ENCODE measurements around the gene SEC14L1. TPM values are rescaled to one million over a fixed set of nuclear protein-coding genes. Genes with fewer than 3 reads are reported as not detected.
"Not testable (repeated sequence)": the region's sequence is repeated elsewhere in the genome, so short reads cannot be mapped to it uniquely, and the experiment has no call there.

The SEC14L1 gene
- total RNA-seq, 4 donors from 2014 or later = 38.4 to 86.1 (median 40.1) TPM

DNA sequence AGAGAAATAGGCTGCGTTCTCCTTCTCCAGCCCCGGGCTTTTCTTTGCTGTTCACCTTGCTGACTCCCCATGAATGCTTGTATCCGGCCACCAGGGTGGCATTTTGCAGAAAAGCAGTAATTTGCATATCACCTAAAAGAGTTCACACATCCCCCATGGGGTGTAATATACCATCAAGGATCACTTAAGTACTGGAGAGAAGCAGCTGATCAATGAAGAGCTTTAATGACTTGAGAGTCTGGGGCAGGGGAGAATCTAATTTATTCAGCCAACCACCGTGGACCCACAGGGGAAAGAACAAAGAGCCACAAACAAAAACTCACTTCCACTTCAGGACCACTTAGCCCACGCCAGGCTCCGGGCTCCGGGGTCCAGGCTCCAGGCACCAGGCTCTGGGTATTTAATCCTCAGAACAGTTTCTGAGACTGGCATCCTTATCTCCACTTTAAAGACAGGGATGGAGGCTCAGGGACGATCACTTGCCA lies 33.9 kb upstream of the SEC14L1 start:
- WGBS, 2 donors (ENCODE audit: low coverage in 1 of 2) = 75 to 96% methylated on average over 2 to 5 of the region's 8 CpGs
- Histone ChIP-seq H3K27ac (no peak overlapping the region), H3K27me3 (no peaks in the 10 kb centered on the region), H3K4me1 (peaks cover 0 to 35% (median 12%) of the 10 kb centered on the region in 3 donors), H3K36me3 (no peaks in the 10 kb centered on the region), H3K9me3 (no peaks in the 10 kb centered on the region), H3K4me3 (no peak overlapping the region)
- no peak for TF ChIP-seq POLR2AphosphoS5 (IDR thresholded peaks at IDR 0.05)
- TF ChIP-seq, protein P1, sequence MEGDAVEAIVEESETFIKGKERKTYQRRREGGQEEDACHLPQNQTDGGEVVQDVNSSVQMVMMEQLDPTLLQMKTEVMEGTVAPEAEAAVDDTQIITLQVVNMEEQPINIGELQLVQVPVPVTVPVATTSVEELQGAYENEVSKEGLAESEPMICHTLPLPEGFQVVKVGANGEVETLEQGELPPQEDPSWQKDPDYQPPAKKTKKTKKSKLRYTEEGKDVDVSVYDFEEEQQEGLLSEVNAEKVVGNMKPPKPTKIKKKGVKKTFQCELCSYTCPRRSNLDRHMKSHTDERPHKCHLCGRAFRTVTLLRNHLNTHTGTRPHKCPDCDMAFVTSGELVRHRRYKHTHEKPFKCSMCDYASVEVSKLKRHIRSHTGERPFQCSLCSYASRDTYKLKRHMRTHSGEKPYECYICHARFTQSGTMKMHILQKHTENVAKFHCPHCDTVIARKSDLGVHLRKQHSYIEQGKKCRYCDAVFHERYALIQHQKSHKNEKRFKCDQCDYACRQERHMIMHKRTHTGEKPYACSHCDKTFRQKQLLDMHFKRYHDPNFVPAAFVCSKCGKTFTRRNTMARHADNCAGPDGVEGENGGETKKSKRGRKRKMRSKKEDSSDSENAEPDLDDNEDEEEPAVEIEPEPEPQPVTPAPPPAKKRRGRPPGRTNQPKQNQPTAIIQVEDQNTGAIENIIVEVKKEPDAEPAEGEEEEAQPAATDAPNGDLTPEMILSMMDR (IDR thresholded peaks at IDR 0.05) = no peak
- TF ChIP-seq POLR2A (IDR thresholded peaks at IDR 0.05) = no peak
- no peak for TF ChIP-seq EP300 (IDR thresholded peaks at IDR 0.05)
- ATAC-seq = no peak

DNA sequence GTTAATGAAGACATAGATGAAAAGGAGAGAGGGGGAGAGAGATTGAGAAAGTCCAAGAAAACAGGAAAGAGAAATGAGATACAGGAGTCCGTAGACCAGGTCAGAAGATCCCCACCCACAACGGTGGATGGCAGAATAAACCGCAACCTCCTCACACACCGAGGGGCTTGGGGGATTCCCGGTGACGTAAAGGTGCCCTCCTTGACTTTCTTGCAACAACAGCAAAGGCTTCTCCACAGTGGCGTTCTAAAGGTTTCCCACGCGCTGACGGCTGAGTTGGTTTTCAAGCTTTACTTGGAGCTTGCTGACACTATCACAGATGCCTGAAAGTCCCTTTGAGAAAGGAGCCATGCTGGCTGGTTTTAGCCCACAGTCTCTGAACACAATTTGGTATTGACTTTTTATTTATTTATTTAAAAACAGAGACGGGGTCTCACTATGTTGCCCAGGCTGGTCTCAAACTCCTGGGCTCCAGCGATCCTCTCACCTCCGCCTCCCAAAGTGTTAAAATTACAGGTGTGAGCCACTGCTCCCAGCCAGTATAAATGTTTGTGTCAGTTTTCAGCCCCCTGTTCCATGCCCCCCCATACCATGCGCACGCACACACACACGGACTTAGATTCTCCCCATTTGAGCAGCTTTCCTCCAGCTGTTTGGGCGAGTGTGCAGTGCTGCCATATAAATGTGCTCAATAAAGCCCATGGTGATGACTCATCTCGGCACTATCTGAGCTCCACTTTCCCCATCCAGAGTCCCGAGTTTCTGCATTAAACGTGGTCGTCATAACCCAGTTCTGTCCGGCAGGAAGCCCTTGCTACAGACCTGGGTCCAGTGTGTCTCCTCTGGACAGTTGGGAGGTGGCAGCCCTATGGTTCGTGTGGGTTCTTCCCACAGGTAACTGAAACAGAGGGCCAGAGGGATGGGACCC lies 33.0 kb upstream of the SEC14L1 start:
- H3K9me3 ChIP-seq = no peaks in the 10 kb centered on the region
- no peak for ATAC-seq
- peak overlapping the region in 2 of 4 donors; percentile 10 to 78 for H3K27ac ChIP-seq
- TF ChIP-seq, protein P1 (IDR thresholded peaks at IDR 0.05) = no peak
- TF ChIP-seq POLR2AphosphoS5 (IDR thresholded peaks at IDR 0.05) = no peak
- no peaks in the 10 kb centered on the region for H3K27me3 ChIP-seq
- H3K36me3 ChIP-seq = no peaks in the 10 kb centered on the region
- no peak overlapping the region for H3K4me3 ChIP-seq
- peaks cover 0 to 35% (median 12%) of the 10 kb centered on the region in 3 donors for H3K4me1 ChIP-seq
- WGBS, 2 donors (ENCODE audit: low coverage in 1 of 2) = 71 to 87% methylated on average over 9 to 18 of the region's 23 CpGs

DNA sequence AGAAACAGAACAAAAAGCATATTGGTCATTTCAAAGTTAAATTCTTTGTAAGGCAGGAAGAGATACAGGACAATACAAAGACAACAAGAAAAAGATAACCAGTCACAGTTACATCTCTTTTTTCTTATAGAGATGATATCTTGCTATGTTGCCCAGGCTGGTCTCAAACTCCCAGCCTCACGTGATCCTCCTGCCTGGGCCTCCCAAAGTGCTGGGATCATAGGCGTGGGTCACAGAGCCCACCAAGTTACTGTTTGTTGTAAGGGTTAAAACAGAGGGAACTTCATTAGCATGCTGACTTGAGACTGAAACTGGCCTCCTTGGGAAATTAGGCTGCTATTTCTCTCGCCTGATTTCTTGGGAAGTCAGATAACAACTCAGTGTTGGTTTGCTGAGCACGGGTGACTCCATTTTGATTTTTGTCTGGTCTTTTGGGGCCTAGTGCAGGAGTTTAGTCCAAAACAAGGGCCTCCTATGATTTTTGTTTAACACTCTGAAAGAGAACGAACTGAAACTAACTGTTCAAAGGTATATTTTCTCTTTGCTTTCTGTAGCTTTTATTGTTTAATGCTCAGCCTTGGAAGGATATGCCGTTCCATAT lies 31.5 kb upstream of the SEC14L1 start:
- TF ChIP-seq POLR2A (IDR thresholded peaks at IDR 0.05) = no peak
- TF ChIP-seq, protein P1 (IDR thresholded peaks at IDR 0.05) = no peak
- TF ChIP-seq EP300 (IDR thresholded peaks at IDR 0.05) = no peak
- TF ChIP-seq POLR2AphosphoS5 (IDR thresholded peaks at IDR 0.05) = no peak
- H3K36me3 ChIP-seq = no peaks in the 10 kb centered on the region
- no peak for ATAC-seq
- WGBS, 2 donors (ENCODE audit: low coverage in 1 of 2) = 66 to 74% methylated on average over 3 to 6 of the region's 6 CpGs
- peaks cover 0 to 35% (median 12%) of the 10 kb centered on the region in 3 donors for H3K4me1 ChIP-seq
- no peaks in the 10 kb centered on the region for H3K27me3 ChIP-seq
- peak overlapping the region; percentile 31 to 79 (median 76) for H3K27ac ChIP-seq
- no peaks in the 10 kb centered on the region for H3K9me3 ChIP-seq
- no peak overlapping the region for H3K4me3 ChIP-seq

DNA sequence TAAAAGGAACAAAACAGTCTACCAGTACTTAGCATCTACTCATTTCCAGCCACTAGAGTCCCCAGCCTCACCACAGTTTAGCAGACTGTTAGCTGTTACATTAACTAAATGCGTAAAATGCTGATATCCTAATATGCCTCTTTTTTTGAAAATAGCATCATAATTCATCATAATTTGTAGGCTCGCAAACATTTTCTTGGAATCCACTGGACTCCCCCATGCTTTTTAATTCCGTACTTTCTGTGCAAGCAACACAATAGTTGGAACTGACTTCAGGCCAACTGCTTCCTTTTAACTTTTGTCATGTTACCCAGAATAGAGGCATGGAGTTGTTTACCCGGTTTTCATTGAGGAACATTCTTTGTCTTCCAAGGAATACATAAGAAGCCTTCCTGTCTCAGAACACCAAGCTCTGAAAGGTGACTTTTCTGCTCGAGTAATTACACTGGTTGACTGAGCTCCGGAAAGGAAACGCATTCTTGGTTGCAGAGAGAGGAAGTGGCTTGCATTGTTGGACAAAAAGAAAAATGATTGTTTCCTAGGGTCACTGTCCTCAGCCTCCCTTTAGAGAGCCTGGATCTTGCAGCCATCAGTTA lies 30.9 kb upstream of the SEC14L1 start:
- peaks cover 0 to 37% (median 12%) of the 10 kb centered on the region in 3 donors for H3K4me1 ChIP-seq
- peak; percentile 87 for ATAC-seq
- H3K9me3 ChIP-seq = no peaks in the 10 kb centered on the region
- WGBS, 2 donors (ENCODE audit: low coverage in 1 of 2) = 26 to 30% methylated on average over 6 to 7 of the region's 7 CpGs
- H3K4me3 ChIP-seq = no peak overlapping the region
- H3K27ac ChIP-seq = peak overlapping the region; percentile 31 to 79 (median 76)
- TF ChIP-seq EP300 (IDR thresholded peaks at IDR 0.05) = no peak
- no peak for TF ChIP-seq POLR2A (IDR thresholded peaks at IDR 0.05)
- TF ChIP-seq POLR2AphosphoS5 (IDR thresholded peaks at IDR 0.05) = peak; percentile 53
- no peaks in the 10 kb centered on the region for H3K36me3 ChIP-seq
- H3K27me3 ChIP-seq = no peaks in the 10 kb centered on the region

DNA sequence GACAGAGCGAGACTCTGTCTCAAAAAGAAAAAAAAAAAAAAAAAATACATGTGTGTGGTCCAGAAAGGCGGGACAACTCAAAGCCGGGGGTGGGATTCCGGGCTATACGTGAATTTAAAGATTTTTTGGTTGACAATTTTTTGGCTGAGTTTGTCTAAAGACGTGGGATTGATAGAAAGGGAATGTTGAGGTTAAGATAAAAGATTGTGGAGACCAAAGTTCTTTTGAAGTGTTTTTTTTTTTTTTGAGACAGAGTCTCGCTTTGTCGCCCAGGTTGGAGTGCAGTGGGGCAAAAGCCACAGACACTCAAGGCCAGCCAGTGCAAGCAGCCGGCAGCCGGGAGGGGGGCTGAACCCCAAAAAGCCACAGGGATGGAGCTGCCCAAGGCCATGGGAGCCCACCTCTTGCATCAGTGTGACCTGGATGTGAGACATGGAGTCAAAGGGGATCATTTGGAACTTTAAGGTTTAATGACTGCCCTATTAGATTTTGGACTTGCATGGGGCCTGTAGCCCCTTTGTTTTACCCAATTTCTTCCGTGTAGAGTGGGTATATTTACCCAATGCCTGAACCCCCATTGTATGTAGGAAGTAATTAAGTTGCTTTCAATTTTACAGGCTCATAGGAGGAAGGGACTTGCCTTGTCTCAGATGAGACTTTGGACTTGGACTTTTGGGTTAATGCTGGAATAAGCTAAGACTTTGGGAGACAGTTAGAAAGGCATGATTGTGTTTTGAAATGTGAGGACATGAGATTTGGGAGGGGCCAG lies 29.4 kb upstream of the SEC14L1 start:
- Histone ChIP-seq H3K4me1 (peaks cover 0 to 51% (median 12%) of the 10 kb centered on the region in 3 donors), H3K27ac (peak overlapping the region in 3 of 4 donors; percentile 0 to 78 (median 37))
- ATAC-seq, H3K36me3 ChIP-seq, H3K4me3 ChIP-seq, H3K9me3 ChIP-seq, H3K27me3 ChIP-seq: not testable (repeated sequence)
- WGBS, 2 donors (ENCODE audit: low coverage in 1 of 2) = 89 to 91% methylated on average over 10 of the region's 11 CpGs
